Measurements from ENCODE around the gene TMEM39B.

TMEM39B gene

GRCh38 chr1:32042330-32042729 is 30.4 kb upstream of the TMEM39B start:
- no peaks in the 10 kb centered on the region for H3K9me3 ChIP-seq (replicated peaks in 1 of 11)
- peaks cover 0 to 11% (median 0%) of the 10 kb centered on the region in 10 experiments; a peak in 5 of 20 replicates for H3K4me1 ChIP-seq
- peaks cover 46 to 80% (median 72%) of the 10 kb centered on the region in 11 experiments; a peak in 21 of 22 replicates for H4K20me1 ChIP-seq
- no peak overlapping the region for H3K9ac ChIP-seq
- no peak for TF ChIP-seq Cebpa-rat (IDR thresholded peaks at IDR 0.05)
- no peaks in the 10 kb centered on the region for H3K27me3 ChIP-seq
- H3K4me3 ChIP-seq: no peak overlapping the region
- H3K4me2 ChIP-seq: no peak overlapping the region
- peaks cover 0 to 20% (median 0%) of the 10 kb centered on the region in 11 experiments; a peak in 12 of 22 replicates for H3K36me3 ChIP-seq
- no peak overlapping the region for H3K27ac ChIP-seq

GRCh38 chr1:32044234-32044633 is 28.5 kb upstream of the TMEM39B start:
- Histone ChIP-seq H4K20me1 (peaks cover 42 to 79% (median 69%) of the 10 kb centered on the region in 11 experiments; a peak in 21 of 22 replicates), H3K9me3 (replicated peaks in 1 of 11) (no peaks in the 10 kb centered on the region), H3K4me2 (peak overlapping the region in 1 of 11 experiments; percentile 11; a peak in 2 of 22 replicates), H3K9ac (no peak overlapping the region), H3K27ac (0 out of 22 replicates have a peak overlapping the region, but pooled peaks of 1 of the 11 experiments have one; percentile 14), H3K36me3 (peaks cover 0 to 39% (median 0%) of the 10 kb centered on the region in 11 experiments; a peak in 11 of 22 replicates), H3K4me1 (peaks cover 0 to 11% (median 0%) of the 10 kb centered on the region in 10 experiments; a peak in 5 of 20 replicates), H3K4me3 (no peak overlapping the region), H3K27me3 (no peaks in the 10 kb centered on the region)
- no peak for TF ChIP-seq Cebpa-rat (IDR thresholded peaks at IDR 0.05)

- H3K36me3 ChIP-seq: peaks cover 0 to 55% (median 0%) of the 10 kb centered on the region in 11 experiments; a peak in 15 of 22 replicates
- H3K4me3 ChIP-seq: no peak overlapping the region
- peaks cover 30 to 76% (median 67%) of the 10 kb centered on the region in 11 experiments; a peak in 21 of 22 replicates for H4K20me1 ChIP-seq
- H3K9me3 ChIP-seq (replicated peaks in 1 of 11): no peaks in the 10 kb centered on the region
- H3K4me1 ChIP-seq: peaks cover 0 to 11% (median 0%) of the 10 kb centered on the region in 10 experiments; a peak in 5 of 20 replicates
- no peaks in the 10 kb centered on the region for H3K27me3 ChIP-seq
- peak overlapping the region in 4 of 11 experiments; percentile 26 to 69 (median 46); a peak in 9 of 22 replicates for H3K4me2 ChIP-seq
- no peak overlapping the region for H3K9ac ChIP-seq
- peak overlapping the region in 6 of 11 experiments; percentile 8 to 60 (median 50); a peak in 11 of 22 replicates for H3K27ac ChIP-seq
- no peak for TF ChIP-seq Cebpa-rat (IDR thresholded peaks at IDR 0.05)
Measured at GRCh38 chr1:32045772-32046171, 27.0 kb upstream of the TMEM39B start.

GRCh38 chr1:32047701-32048100 is 25.0 kb upstream of the TMEM39B start:
- Histone ChIP-seq H3K36me3 (peaks cover 0 to 74% (median 0%) of the 10 kb centered on the region in 11 experiments; a peak in 14 of 22 replicates), H3K27ac (no peak overlapping the region), H3K9ac (no peak overlapping the region), H3K4me1 (peaks cover 0 to 11% (median 1%) of the 10 kb centered on the region in 10 experiments; a peak in 9 of 20 replicates), H4K20me1 (peaks cover 23 to 72% (median 64%) of the 10 kb centered on the region in 11 experiments; a peak in 21 of 22 replicates), H3K4me2 (no peak overlapping the region), H3K27me3 (no peaks in the 10 kb centered on the region), H3K4me3 (no peak overlapping the region), H3K9me3 (replicated peaks in 1 of 11) (no peaks in the 10 kb centered on the region)
- no peak for TF ChIP-seq Cebpa-rat (IDR thresholded peaks at IDR 0.05)

GRCh38 chr1:32048440-32048839 is 24.3 kb upstream of the TMEM39B start:
- H3K9me3 ChIP-seq (replicated peaks in 1 of 11): no peaks in the 10 kb centered on the region
- H3K4me2 ChIP-seq: no peak overlapping the region
- H3K36me3 ChIP-seq: peaks cover 0 to 81% (median 0%) of the 10 kb centered on the region in 11 experiments; a peak in 14 of 22 replicates
- no peaks in the 10 kb centered on the region for H3K27me3 ChIP-seq
- TF ChIP-seq Cebpa-rat (IDR thresholded peaks at IDR 0.05): no peak
- no peak overlapping the region for H3K27ac ChIP-seq
- no peak overlapping the region for H3K9ac ChIP-seq
- H3K4me1 ChIP-seq: peaks cover 0 to 13% (median 2%) of the 10 kb centered on the region in 10 experiments; a peak in 9 of 20 replicates
- H4K20me1 ChIP-seq: peaks cover 23 to 77% (median 66%) of the 10 kb centered on the region in 11 experiments; a peak in 21 of 22 replicates
- no peak overlapping the region for H3K4me3 ChIP-seq

- Histone ChIP-seq H3K36me3 (peaks cover 0 to 100% (median 0%) of the 10 kb centered on the region in 11 experiments; a peak in 16 of 22 replicates), H3K9ac (no peak overlapping the region; a peak in 1 of 22 replicates), H3K4me1 (peaks cover 15 to 33% (median 23%) of the 10 kb centered on the region in 10 experiments; a peak in 19 of 20 replicates), H3K27ac (no peak overlapping the region), H4K20me1 (peaks cover 28 to 100% (median 72%) of the 10 kb centered on the region in 11 experiments; a peak in 21 of 22 replicates), H3K4me3 (no peak overlapping the region), H3K4me2 (no peak overlapping the region), H3K9me3 (replicated peaks in 1 of 11) (no peaks in the 10 kb centered on the region), H3K27me3 (no peaks in the 10 kb centered on the region)
- no peak for TF ChIP-seq Cebpa-rat (IDR thresholded peaks at IDR 0.05)
Measured at GRCh38 chr1:32051706-32052105, 21.0 kb upstream of the TMEM39B start.

- Histone ChIP-seq H3K4me1 (peaks cover 15 to 34% (median 25%) of the 10 kb centered on the region in 10 experiments; a peak in 19 of 20 replicates), H3K9me3 (replicated peaks in 1 of 11) (no peaks in the 10 kb centered on the region), H4K20me1 (peaks cover 28 to 95% (median 71%) of the 10 kb centered on the region in 11 experiments; a peak in 21 of 22 replicates), H3K9ac (no peak overlapping the region), H3K36me3 (peaks cover 0 to 99% (median 3%) of the 10 kb centered on the region in 11 experiments; a peak in 21 of 22 replicates), H3K4me3 (no peak overlapping the region), H3K27me3 (no peaks in the 10 kb centered on the region), H3K27ac (no peak overlapping the region), H3K4me2 (no peak overlapping the region)
- no peak for TF ChIP-seq Cebpa-rat (IDR thresholded peaks at IDR 0.05)
Measured at GRCh38 chr1:32052887-32053286, 19.9 kb upstream of the TMEM39B start.

GRCh38 chr1:32055416-32055815 is 17.3 kb upstream of the TMEM39B start:
- no peaks in the 10 kb centered on the region for H3K27me3 ChIP-seq
- peaks cover 31 to 55% (median 49%) of the 10 kb centered on the region in 10 experiments for H3K4me1 ChIP-seq
- H3K4me3 ChIP-seq: no peak overlapping the region
- H3K4me2 ChIP-seq: peak overlapping the region in 8 of 11 experiments; percentile 4 to 35 (median 26); a peak in 8 of 22 replicates
- peaks cover 20 to 95% (median 63%) of the 10 kb centered on the region in 11 experiments; a peak in 20 of 22 replicates for H4K20me1 ChIP-seq
- H3K27ac ChIP-seq: peak overlapping the region in 8 of 11 experiments; percentile 17 to 71 (median 52); a peak in 16 of 22 replicates
- no peaks in the 10 kb centered on the region for H3K9me3 ChIP-seq (replicated peaks in 1 of 11)
- peaks cover 0 to 99% (median 28%) of the 10 kb centered on the region in 11 experiments; a peak in 21 of 22 replicates for H3K36me3 ChIP-seq
- TF ChIP-seq Cebpa-rat (IDR thresholded peaks at IDR 0.05): no peak
- peak overlapping the region in 3 of 11 experiments; percentile 19 to 44 (median 23); a peak in 3 of 22 replicates for H3K9ac ChIP-seq

- H3K4me3 ChIP-seq: no peak overlapping the region
- no peaks in the 10 kb centered on the region for H3K9me3 ChIP-seq (replicated peaks in 1 of 11)
- H3K36me3 ChIP-seq: peaks cover 0 to 99% (median 40%) of the 10 kb centered on the region in 11 experiments; a peak in 21 of 22 replicates
- H3K27me3 ChIP-seq: no peaks in the 10 kb centered on the region
- H3K27ac ChIP-seq: peak overlapping the region in 3 of 11 experiments; percentile 57 to 71 (median 62); a peak in 4 of 22 replicates
- TF ChIP-seq Cebpa-rat (IDR thresholded peaks at IDR 0.05): no peak
- H3K4me1 ChIP-seq: peaks cover 40 to 67% (median 60%) of the 10 kb centered on the region in 10 experiments
- peaks cover 16 to 95% (median 61%) of the 10 kb centered on the region in 11 experiments; a peak in 19 of 22 replicates for H4K20me1 ChIP-seq
- H3K9ac ChIP-seq: peak overlapping the region in 1 of 11 experiments; percentile 23; a peak in 3 of 22 replicates
- peak overlapping the region in 3 of 11 experiments; percentile 20 to 33 (median 28); a peak in 3 of 22 replicates for H3K4me2 ChIP-seq
Measured at GRCh38 chr1:32056598-32056997, 16.1 kb upstream of the TMEM39B start.

All from BLaER1 treated with 17β-estradiol and CSF1 and Interleukin-3, amounts not matched to agents 10 nM and 100 nM (cell line).